Prostate gland (tissue), 2 donors: ENCODE data around the gene CCSER1. TPM values are rescaled to one million over a fixed set of nuclear protein-coding genes. Genes with fewer than 3 reads are reported as not detected.

Experiments
- DNase-seq: peaks from one replicate; pipeline ENCODE4 v3.0.0-alpha.2; 2019; ENCODE audit warnings: low spot score
- H3K27ac ChIP-seq, 2 donors: fragments of 200-600 bp; sonication (generic); 2 replicates each; pipeline ENCODE4 v1.5.1; 2017 to 2019
- H3K27me3 ChIP-seq: fragments of 200-600 bp; sonication (generic); replicated peaks from 2 replicates; pipeline ENCODE4 v1.5.1; 2019; ENCODE audit not compliant: insufficient read depth
- H3K36me3 ChIP-seq, 2 donors: fragments of 200-600 bp; sonication (generic); 1 replicate in 1 of 2; 2 replicates in 1 of 2; pipeline versions ENCODE4 v1.5.1 to v1.8.1; 2017 to 2019
- H3K4me1 ChIP-seq: fragments of 200-600 bp; sonication (generic); replicated peaks from 2 replicates; pipeline ENCODE4 v1.5.1; 2019
- H3K4me3 ChIP-seq, 2 donors: fragments of 200-600 bp; sonication (generic); 2 replicates each; pipeline ENCODE4 v1.5.1; 2017 to 2019
- H3K9me3 ChIP-seq: fragments of 200-600 bp; sonication (generic); 2 replicates; pipeline ENCODE4 v1.5.1; 2017
- POLR2A ChIP-seq: fragments of 450-650 bp; IDR thresholded peaks from one replicate; pipeline ENCODE4 v1.6.1; 2016; ENCODE audit warnings: antibody characterized with exemption, mild to moderate bottlenecking
- POLR2AphosphoS5 ChIP-seq: sonication (generic); formaldehyde crosslinking; IDR thresholded peaks from one replicate; pipeline ENCODE4 v1.6.1; 2017; ENCODE audit warnings: antibody characterized with exemption
- WGBS: methylation state at CpG from one replicate; pipeline ENCODE4 v1.1.5; 2018; 5-methylcytosine and 5-hydroxymethylcytosine counted together
- intact Hi-C: fragments of 100-400 bp; cut with DNase I; formaldehyde crosslinking; loops from one replicate; pipeline ENCODE4 v1.14.2; 2022
- total RNA-seq, 2 donors: library from RNA; depleted of rRNA; stranded (reverse); fragments of >200 nt; gene quantifications; one replicate each; pipeline ENCODE4 v1.1.0, GENCODE V29; 2016
- TF ChIP-seq, protein P1 (sequence below), 4 experiments: fragments of 200-600 bp in 2 of 4; fragments of 450-650 bp in 2 of 4; sonication (generic) in 2 of 4; IDR thresholded peaks; 1 replicate in 3 of 4; 2 replicates in 1 of 4; pipeline ENCODE4 v1.5.1; 2016 to 2019; ENCODE audit warnings: antibody characterized with exemption in 4 of 4, mild to moderate bottlenecking in 2 of 4, moderate library complexity in 2 of 4

The CCSER1 gene
- total RNA-seq, 2 donors from 2014 or later, result 11.9 to 32.2 TPM

DNA sequence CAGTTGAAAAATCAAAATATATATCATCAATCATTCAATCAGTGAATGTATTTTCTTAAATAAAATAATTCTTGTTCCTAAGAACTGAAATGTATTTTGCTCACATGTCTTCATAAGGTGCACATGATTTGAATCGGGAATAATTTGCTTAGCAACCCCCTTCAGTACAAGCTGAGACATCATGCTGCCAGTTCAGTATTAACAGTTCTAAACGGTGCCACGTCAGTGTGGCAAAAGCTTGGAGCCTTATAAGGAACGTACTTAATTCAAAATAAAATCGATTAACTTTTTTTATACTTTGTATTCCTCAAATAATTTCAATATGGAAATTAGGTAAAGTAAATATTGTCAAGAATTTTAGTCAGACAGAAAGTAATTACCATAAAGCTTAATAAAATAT lies 287.9 kb downstream of the CCSER1 start:
- Histone ChIP-seq H3K4me3 (no peak overlapping the region), H3K27ac (no peak overlapping the region), H3K9me3 (no peaks in the 10 kb centered on the region), H3K4me1 (no peaks in the 10 kb centered on the region), H3K27me3 (no peaks in the 10 kb centered on the region), H3K36me3 (no peaks in the 10 kb centered on the region)
- intact Hi-C loops, result no loop called here
- WGBS, result 87% methylated on average over 5 of the region's 5 CpGs
- no peak for TF ChIP-seq POLR2AphosphoS5
- TF ChIP-seq, protein P1, sequence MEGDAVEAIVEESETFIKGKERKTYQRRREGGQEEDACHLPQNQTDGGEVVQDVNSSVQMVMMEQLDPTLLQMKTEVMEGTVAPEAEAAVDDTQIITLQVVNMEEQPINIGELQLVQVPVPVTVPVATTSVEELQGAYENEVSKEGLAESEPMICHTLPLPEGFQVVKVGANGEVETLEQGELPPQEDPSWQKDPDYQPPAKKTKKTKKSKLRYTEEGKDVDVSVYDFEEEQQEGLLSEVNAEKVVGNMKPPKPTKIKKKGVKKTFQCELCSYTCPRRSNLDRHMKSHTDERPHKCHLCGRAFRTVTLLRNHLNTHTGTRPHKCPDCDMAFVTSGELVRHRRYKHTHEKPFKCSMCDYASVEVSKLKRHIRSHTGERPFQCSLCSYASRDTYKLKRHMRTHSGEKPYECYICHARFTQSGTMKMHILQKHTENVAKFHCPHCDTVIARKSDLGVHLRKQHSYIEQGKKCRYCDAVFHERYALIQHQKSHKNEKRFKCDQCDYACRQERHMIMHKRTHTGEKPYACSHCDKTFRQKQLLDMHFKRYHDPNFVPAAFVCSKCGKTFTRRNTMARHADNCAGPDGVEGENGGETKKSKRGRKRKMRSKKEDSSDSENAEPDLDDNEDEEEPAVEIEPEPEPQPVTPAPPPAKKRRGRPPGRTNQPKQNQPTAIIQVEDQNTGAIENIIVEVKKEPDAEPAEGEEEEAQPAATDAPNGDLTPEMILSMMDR (IDR thresholded peaks at IDR 0.05), result no peak
- TF ChIP-seq POLR2A, result no peak
- DNase-seq, result no peak

DNA sequence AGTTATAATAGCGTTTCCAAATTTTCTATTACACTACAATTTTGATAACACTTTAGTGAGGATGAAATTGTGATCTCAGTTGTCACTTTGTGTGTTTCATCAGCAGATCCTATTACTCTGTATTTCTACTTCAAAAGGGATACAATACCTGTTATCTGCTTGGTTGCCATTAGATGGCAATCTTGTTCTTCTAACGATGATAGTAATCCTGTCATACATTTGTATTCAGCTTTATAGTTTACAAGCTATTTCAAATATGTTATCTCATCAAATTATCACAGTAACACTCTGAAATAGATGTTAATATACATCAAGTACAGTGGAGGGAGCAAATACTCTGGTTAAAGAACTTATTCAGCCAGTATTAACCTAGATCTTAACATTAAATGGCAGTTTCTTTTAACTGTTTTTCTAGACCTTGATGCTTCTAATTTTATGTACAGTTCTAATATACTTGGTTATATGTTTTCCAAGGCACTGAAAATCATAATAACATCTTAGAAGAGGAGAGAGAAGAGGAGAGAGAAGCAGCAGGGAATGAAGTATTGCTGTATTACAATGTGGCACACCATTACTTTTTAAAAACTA lies 292.0 kb downstream of the CCSER1 start:
- Histone ChIP-seq H3K27me3 (no peaks in the 10 kb centered on the region), H3K4me3 (no peak overlapping the region), H3K36me3 (no peaks in the 10 kb centered on the region), H3K9me3 (no peaks in the 10 kb centered on the region), H3K27ac (no peak overlapping the region), H3K4me1 (no peaks in the 10 kb centered on the region)
- TF ChIP-seq POLR2AphosphoS5, result no peak
- TF ChIP-seq, protein P1 (IDR thresholded peaks at IDR 0.05), result peak in 3 of 4 experiments; percentile 53 to 61 (median 56)
- no peak for DNase-seq
- WGBS, result 3% methylated on average over 2 of the region's 2 CpGs
- intact Hi-C loops, result no loop called here

DNA sequence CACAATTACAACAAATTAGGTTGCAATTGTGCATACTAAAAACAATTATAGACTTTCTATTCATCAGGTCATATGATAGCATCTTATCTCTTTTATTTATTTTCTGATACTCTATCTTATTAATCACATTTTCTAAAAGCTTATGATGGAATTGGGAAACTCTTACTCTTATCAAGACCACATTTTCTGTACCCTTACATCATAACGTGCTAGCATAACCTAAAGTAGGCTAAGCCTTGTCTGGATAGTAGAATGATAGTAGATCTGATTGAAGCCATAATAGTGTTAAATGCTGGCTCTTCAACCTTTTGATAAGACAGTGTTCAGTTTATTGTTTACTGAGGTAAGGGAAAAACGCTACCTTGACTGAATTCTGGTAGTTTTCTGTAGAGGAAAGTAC lies 294.0 kb downstream of the CCSER1 start:
- no peak overlapping the region for H3K4me3 ChIP-seq
- no peaks in the 10 kb centered on the region for H3K9me3 ChIP-seq
- 88% methylated on average over 2 of the region's 2 CpGs for WGBS
- DNase-seq, result no peak
- no peaks in the 10 kb centered on the region for H3K36me3 ChIP-seq
- no peaks in the 10 kb centered on the region for H3K27me3 ChIP-seq
- no peaks in the 10 kb centered on the region for H3K4me1 ChIP-seq
- intact Hi-C loops, result no loop called here
- no peak for TF ChIP-seq POLR2AphosphoS5
- H3K27ac ChIP-seq, result no peak overlapping the region

DNA sequence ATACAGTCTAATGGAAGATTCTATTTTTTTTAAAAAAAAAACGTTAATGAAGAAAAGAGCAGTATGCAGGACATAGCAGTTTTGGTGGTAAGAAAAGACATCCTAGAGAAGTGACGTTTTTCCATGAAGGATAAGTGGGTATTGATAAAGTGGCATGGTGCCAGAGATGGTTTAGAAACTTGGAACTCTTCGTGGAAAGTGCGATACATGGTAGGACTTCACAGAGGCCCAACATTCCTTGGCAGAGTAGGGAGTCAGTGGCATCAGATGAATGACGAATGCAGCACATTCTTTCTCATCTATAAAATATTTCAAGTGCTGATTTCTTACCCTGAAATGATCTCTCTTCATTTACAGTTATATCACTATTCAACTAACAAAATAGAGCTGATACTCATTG lies 298.7 kb downstream of the CCSER1 start:
- DNase-seq, result no peak
- intact Hi-C loops, result no loop called here
- H3K27me3 ChIP-seq, result no peaks in the 10 kb centered on the region
- no peak overlapping the region for H3K4me3 ChIP-seq
- TF ChIP-seq POLR2AphosphoS5 (no peak), POLR2A (no peak)
- TF ChIP-seq, protein P1 (IDR thresholded peaks at IDR 0.05), result no peak
- H3K27ac ChIP-seq, result no peak overlapping the region
- WGBS, result 84% methylated on average over 5 of the region's 5 CpGs
- no peaks in the 10 kb centered on the region for H3K36me3 ChIP-seq
- no peaks in the 10 kb centered on the region for H3K4me1 ChIP-seq
- H3K9me3 ChIP-seq, result no peaks in the 10 kb centered on the region

DNA sequence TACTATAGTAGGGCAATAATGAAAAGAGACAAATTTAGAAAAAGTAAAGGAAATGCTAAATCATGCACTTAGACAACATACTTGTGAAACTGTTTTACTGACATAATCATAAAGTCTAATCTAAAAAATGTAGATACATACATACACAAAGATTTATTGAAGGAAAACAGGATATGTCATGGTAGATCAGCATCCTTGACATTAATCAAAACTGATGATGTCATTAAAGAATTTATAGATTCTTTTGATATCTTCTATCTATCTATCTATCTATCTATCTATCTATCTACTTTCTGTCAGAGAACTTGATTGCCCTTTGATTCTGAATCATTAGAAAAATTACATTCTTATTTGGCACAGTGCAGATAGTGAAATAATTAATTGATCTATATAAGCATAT lies 311.3 kb downstream of the CCSER1 start:
- TF ChIP-seq, protein P1 (IDR thresholded peaks at IDR 0.05), result no peak
- no peak for TF ChIP-seq POLR2A
- no peak for TF ChIP-seq POLR2AphosphoS5
- Histone ChIP-seq H3K27ac (no peak overlapping the region), H3K27me3 (no peaks in the 10 kb centered on the region), H3K36me3 (no peaks in the 10 kb centered on the region), H3K4me3 (no peak overlapping the region), H3K9me3 (no peaks in the 10 kb centered on the region), H3K4me1 (no peaks in the 10 kb centered on the region)
- intact Hi-C loops, result no loop called here
- no peak for DNase-seq
